Adrenal gland (tissue), 12 donors: ENCODE results near the gene MTMR4. TPM values are rescaled to one million over a fixed set of nuclear protein-coding genes. Genes with fewer than 3 reads are reported as not detected.
"Not testable (repeated sequence)": the region's sequence is repeated elsewhere in the genome, so short reads cannot be mapped to it uniquely, and the experiment has no call there.

Experiments
- DNase-seq, 7 donors: peaks; one replicate each; pipeline ENCODE4 v3.0.0-alpha.2; 2019 to 2020
- H3K27ac ChIP-seq, 5 donors: fragments of 200-600 bp; sonication (generic) in 4 of 5; 1 replicate in 3 of 5; 2 replicates in 2 of 5; pipeline versions ENCODE4 v1.5.1 to v1.8.0; 2016 to 2020; ENCODE audit warnings: mild to moderate bottlenecking in 1 of 5
- H3K27me3 ChIP-seq: fragments of 200-600 bp; 2 replicates; pipeline ENCODE4 v1.8.0; 2021
- H3K36me3 ChIP-seq, 2 donors: fragments of 200-600 bp; replicated peaks in 1 of 2; 1 replicate in 1 of 2; 2 replicates in 1 of 2; pipeline versions ENCODE4 v1.5.1 to v1.8.0; 2018 to 2022
- H3K4me1 ChIP-seq, 2 donors: fragments of 200-600 bp; replicated peaks in 1 of 2; 1 replicate in 1 of 2; 2 replicates in 1 of 2; pipeline versions ENCODE4 v1.5.1 to v1.8.0; 2018 to 2021
- H3K4me3 ChIP-seq, 4 donors: fragments of 200-600 bp; sonication (generic) in 3 of 4; one replicate each; pipeline ENCODE4 v1.5.1; 2016 to 2018
- H3K9me3 ChIP-seq, 3 donors: fragments of 200-600 bp; sonication (generic) in 1 of 3; replicated peaks in 1 of 3; 1 replicate in 2 of 3; 2 replicates in 1 of 3; pipeline versions ENCODE4 v1.5.1 to v1.8.0; 2016 to 2021
- CTCF ChIP-seq, 6 experiments: fragments of 450-650 bp in 4 of 6; fragments of 200-600 bp in 2 of 6; sonication (generic) in 1 of 6; IDR thresholded peaks; 1 replicate in 5 of 6; 2 replicates in 1 of 6; pipeline versions ENCODE4 v1.5.1 to v1.8.0; 2016 to 2021; ENCODE audit warnings: antibody characterized with exemption in 6 of 6, mild to moderate bottlenecking in 2 of 6, moderate library complexity in 1 of 6
- POLR2A ChIP-seq, 2 donors: fragments of 450-650 bp; IDR thresholded peaks; one replicate each; pipeline ENCODE4 v1.6.1; 2017; ENCODE audit warnings: antibody characterized with exemption in 2 of 2, mild to moderate bottlenecking in 2 of 2, moderate library complexity in 1 of 2
- WGBS, 4 donors: extraction: QIAGEN DNeasy Blood & Tissue Kit in 2 of 4; methylation state at CpG; one replicate each; pipeline versions ENCODE4 v1.1.5 to v1.1.7; 2013 to 2017; 5-methylcytosine and 5-hydroxymethylcytosine counted together
- intact Hi-C, 2 donors: fragments of 100-400 bp; cut with DNase I; formaldehyde crosslinking; loops; one replicate each; pipeline versions ENCODE4 v1.14.1 to v1.15.0; 2022 to 2023
- polyA plus RNA-seq, 3 donors: library from polyadenylated mRNA; stranded (reverse); fragments of 200-250 nt in 2 of 3; fragments of 350-450 nt in 1 of 3; fragmentation: Illumina TruSeq in 1 of 3; extraction: RNeasy Lipid Tissue Mini Kit (QIAGEN cat#74804) in 1 of 3; gene quantifications; one replicate each; pipeline ENCODE4 v1.2.3, GENCODE V29; 2013 to 2014
- total RNA-seq, 9 donors: library from RNA; depleted of rRNA in 4 of 9; stranded (reverse); fragments of >200 nt in 4 of 9; fragments of 120-200 nt in 1 of 9; fragmentation: NEBNext Ultra II Directional in 1 of 9; extraction: Animal tissue kit (Norgen Biotek cat#: 25700) in 1 of 9; gene quantifications; one replicate each; pipeline versions ENCODE4 v1.1.0 to v1.2.4, GENCODE V29; 2013 to 2023
- donor health status: healthy with polysubstance abuse.
- donor health status: Bipolar disorder and iron deficiency.
- donor health status: DM: yes; HTN: yes; CAD: no.
- donor health status: DM: no; HTN: no; CAD: no.
- donor health status: DM: no; HTN: no; CAD: no.
- donor health status: DM: yes; HTN: yes; CAD: no.

MTMR4 gene
- total and polyA plus RNA-seq, 12 donors: 11.4 to 85.2 (median 42.8) TPM

GRCh38 chr17:58556833-58557250 lies 42.4 kb upstream of the MTMR4 start:
- TF ChIP-seq POLR2A (IDR thresholded peaks at IDR 0.05) (no peak), CTCF (IDR thresholded peaks at IDR 0.05) (no peak)
- Histone ChIP-seq H3K9me3 (no peaks in the 10 kb centered on the region), H3K4me1 (no peaks in the 10 kb centered on the region), H3K27me3 (no peaks in the 10 kb centered on the region), H3K4me3 (no peak overlapping the region), H3K27ac (no peak overlapping the region), H3K36me3 (no peaks in the 10 kb centered on the region)
- DNase-seq: no peak
- intact Hi-C loops: no loop called here
- 56 to 72% (median 62%) methylated on average over 5 of the region's 5 CpGs for WGBS, 4 donors

DNA sequence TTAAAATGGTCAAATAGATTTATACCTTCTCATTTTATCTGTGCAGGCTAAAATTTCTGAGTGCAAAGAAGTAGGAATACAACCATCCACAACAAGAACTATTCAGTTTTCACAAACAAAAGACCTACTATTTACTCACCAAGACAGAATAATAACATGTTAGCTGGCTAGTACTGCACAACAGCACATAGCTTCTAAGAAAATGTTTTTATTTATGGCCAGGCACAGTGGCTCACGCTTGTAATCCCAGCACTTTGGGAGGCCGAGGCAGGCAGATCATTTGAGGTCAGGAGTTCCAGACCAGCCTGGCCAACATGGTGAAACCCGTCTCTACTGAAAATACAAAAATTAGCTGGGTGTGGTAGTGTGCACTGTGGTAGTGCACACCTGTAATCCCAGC lies 40.7 kb upstream of the MTMR4 start:
- DNase-seq, H3K4me1 ChIP-seq, H3K27me3 ChIP-seq, H3K9me3 ChIP-seq, intact Hi-C loops, H3K36me3 ChIP-seq, H3K4me3 ChIP-seq, H3K27ac ChIP-seq: not testable (repeated sequence)
- 85 to 94% (median 88%) methylated on average over 3 of the region's 3 CpGs for WGBS, 4 donors

DNA sequence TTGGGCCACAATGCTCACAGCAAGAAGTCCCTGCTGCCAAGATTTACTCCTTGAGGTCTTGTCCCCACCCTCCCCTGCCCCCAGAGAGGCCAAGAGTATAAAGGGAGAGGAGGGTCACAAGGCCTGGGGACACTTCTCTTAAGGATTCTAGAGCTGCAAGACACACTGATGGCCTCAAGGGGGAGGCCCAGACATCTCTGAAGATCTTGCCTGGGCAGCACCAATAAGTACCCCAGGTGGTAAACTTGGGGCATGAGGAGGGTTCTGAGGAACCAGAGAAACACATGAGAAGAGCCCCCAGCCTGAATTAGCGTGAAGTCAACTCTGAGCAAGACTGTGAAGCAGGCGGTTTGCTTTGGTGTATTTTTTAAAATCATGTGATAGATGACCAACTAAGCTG lies 26.8 kb upstream of the MTMR4 start:
- intact Hi-C loops: no loop called here
- H3K36me3 ChIP-seq: no peaks in the 10 kb centered on the region
- 92 to 95% (median 94%) methylated on average over 2 of the region's 2 CpGs for WGBS, 4 donors
- H3K27ac ChIP-seq: no peak overlapping the region
- TF ChIP-seq POLR2A (IDR thresholded peaks at IDR 0.05) (no peak), CTCF (IDR thresholded peaks at IDR 0.05) (peak in 1 of 6 experiments; percentile 6)
- H3K9me3 ChIP-seq: no peaks in the 10 kb centered on the region
- no peak for DNase-seq
- H3K4me3 ChIP-seq: no peak overlapping the region
- H3K4me1 ChIP-seq: peaks cover 5 to 8% of the 10 kb centered on the region in 2 donors
- H3K27me3 ChIP-seq: no peaks in the 10 kb centered on the region

DNA sequence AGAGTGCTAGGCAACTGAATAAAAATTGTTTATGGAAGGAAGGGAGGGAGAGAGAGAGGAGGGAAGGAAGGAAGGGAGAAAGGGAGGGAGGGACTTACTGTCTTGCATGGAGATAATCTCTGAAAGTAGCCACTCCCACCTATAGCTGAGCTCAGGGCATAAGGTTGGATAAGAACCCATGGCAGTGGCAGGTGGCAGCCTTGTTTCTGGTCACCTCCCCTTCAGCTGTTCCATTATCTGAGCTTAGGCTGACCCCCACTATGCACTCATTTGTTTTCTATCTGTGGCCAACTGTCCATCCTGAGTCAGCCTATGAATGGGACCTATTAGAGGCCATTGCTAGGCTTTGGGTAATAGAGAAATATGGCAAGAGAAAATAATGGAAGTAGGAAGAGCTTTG lies 25.3 kb upstream of the MTMR4 start:
- Histone ChIP-seq H3K4me3 (no peak overlapping the region), H3K4me1 (peaks cover 18 to 21% of the 10 kb centered on the region in 2 donors), H3K27me3 (no peaks in the 10 kb centered on the region), H3K36me3 (no peaks in the 10 kb centered on the region), H3K9me3 (no peaks in the 10 kb centered on the region), H3K27ac (no peak overlapping the region)
- TF ChIP-seq POLR2A (IDR thresholded peaks at IDR 0.05) (no peak), CTCF (IDR thresholded peaks at IDR 0.05) (no peak)
- intact Hi-C loops: loop anchor here (10.0 kb wide), 2 partner anchors 45 to 155 kb away; partner anchors contain the start of genes RAD51C (in 1 of the 2) and TEX14 (in 1 of the 2)
- no peak for DNase-seq

GRCh38 chr17:58538811-58539409 lies 24.5 kb upstream of the MTMR4 start:
- H3K9me3 ChIP-seq: no peaks in the 10 kb centered on the region
- no peaks in the 10 kb centered on the region for H3K36me3 ChIP-seq
- H3K4me1 ChIP-seq: peaks cover 23 to 28% of the 10 kb centered on the region in 2 donors
- 49 to 75% (median 67%) methylated on average over 3 to 6 of the region's 6 CpGs for WGBS, 4 donors
- H3K27ac ChIP-seq: no peak overlapping the region
- H3K27me3 ChIP-seq: no peaks in the 10 kb centered on the region
- TF ChIP-seq POLR2A (IDR thresholded peaks at IDR 0.05): no peak
- no peak for TF ChIP-seq CTCF (IDR thresholded peaks at IDR 0.05)
- intact Hi-C loops: loop anchor here (10.0 kb wide), 2 partner anchors 46 to 156 kb away; partner anchors contain the start of genes RAD51C (in 1 of the 2) and TEX14 (in 1 of the 2)
- no peak overlapping the region for H3K4me3 ChIP-seq
- no peak for DNase-seq
